Neural cell (in vitro differentiated cells): Measurements from ENCODE around the gene OR2J3. TPM values are rescaled to one million over a fixed set of nuclear protein-coding genes. Genes with fewer than 3 reads are reported as not detected.
"Not testable (repeated sequence)": the region's sequence is repeated elsewhere in the genome, so short reads cannot be mapped to it uniquely, and the experiment has no call there.

Experiments
- H2AFZ ChIP-seq: fragments of 200-600, 300-800 bp; sonication (generic), shearing (Covaris generic); 2 replicates; pipeline ENCODE4 v1.6.0; 2014; ENCODE audit warnings: low read depth, mild to moderate bottlenecking, antibody characterized with exemption, low read length, moderate library complexity
- H3F3A ChIP-seq: fragments of 200-600 bp; shearing (Covaris generic); 2 replicates; pipeline ENCODE4 v1.6.1; 2016; ENCODE audit warnings: mild to moderate bottlenecking, moderate library complexity, mixed read lengths, antibody characterized with exemption, low read length; ENCODE audit not compliant: insufficient read depth, poor library complexity, severe bottlenecking
- H3K27ac ChIP-seq: fragments of 200-600, 300-800 bp; sonication (generic), shearing (Covaris generic); 2 replicates; pipeline ENCODE4 v1.5.1; 2014; ENCODE audit warnings: mild to moderate bottlenecking, low read length, moderate library complexity
- H3K27me3 ChIP-seq: fragments of 300-800, 200-600 bp; sonication (generic), shearing (Covaris generic); 2 replicates; pipeline ENCODE4 v1.6.0; 2014; ENCODE audit warnings: mild to moderate bottlenecking, low read depth, low read length, moderate library complexity; ENCODE audit not compliant: insufficient read depth
- H3K36me3 ChIP-seq: fragments of 300-800, 200-600 bp; sonication (generic), shearing (Covaris generic); 2 replicates; pipeline ENCODE4 v1.5.1; 2014; ENCODE audit warnings: mild to moderate bottlenecking, antibody characterized with exemption, low read length, moderate library complexity; ENCODE audit not compliant: insufficient read depth
- H3K4me2 ChIP-seq: fragments of 300-800, 200-600 bp; sonication (generic), shearing (Covaris generic); 2 replicates; pipeline ENCODE4 v1.6.0; 2014; ENCODE audit warnings: mild to moderate bottlenecking, low read length
- H3K4me3 ChIP-seq: fragments of 300-800, 200-600 bp; sonication (generic), shearing (Covaris generic); 2 replicates; pipeline ENCODE4 v1.5.1; 2014; ENCODE audit warnings: mild to moderate bottlenecking, low read length, moderate library complexity
- H3K79me2 ChIP-seq: fragments of 200-600 bp; shearing (Covaris generic); replicated peaks from 2 replicates; pipeline ENCODE4 v1.6.0; 2014; ENCODE audit warnings: mild to moderate bottlenecking, low read length, moderate library complexity; ENCODE audit not compliant: insufficient read depth
- H3K9ac ChIP-seq: fragments of 300-800, 200-600 bp; sonication (generic), shearing (Covaris generic); 2 replicates; pipeline ENCODE4 v1.6.1; 2016; ENCODE audit warnings: mild to moderate bottlenecking, low read length, mixed read lengths
- H3K9me2 ChIP-seq: fragments of 200-600 bp; shearing (Covaris generic); 2 replicates; pipeline ENCODE4 v1.6.1; 2016; ENCODE audit warnings: mild to moderate bottlenecking, low read length, mixed read lengths; ENCODE audit not compliant: insufficient read depth
- H3K9me3 ChIP-seq: fragments of 200-600, 300-800 bp; sonication (generic), shearing (Covaris generic); 2 replicates; pipeline ENCODE4 v1.6.1; 2016; ENCODE audit warnings: mild to moderate bottlenecking, mixed run types, low read length, moderate library complexity, mixed read lengths
- H4K20me1 ChIP-seq: fragments of 200-600 bp; shearing (Covaris generic); 2 replicates; pipeline ENCODE4 v1.6.1; 2016; ENCODE audit warnings: mild to moderate bottlenecking, mixed run types; ENCODE audit not compliant: insufficient read depth
- EP300 ChIP-seq: fragments of 450-650 bp; conservative IDR thresholded peaks from 2 replicates; pipeline ENCODE4 v1.6.1; 2014; ENCODE audit warnings: antibody characterized with exemption, mild to moderate bottlenecking, moderate library complexity; ENCODE audit not compliant: poor library complexity, severe bottlenecking
- EZH2 ChIP-seq: fragments of 200-600, 300-800 bp; shearing (Covaris generic), sonication (generic); IDR thresholded peaks from 2 replicates; pipeline ENCODE4 v1.6.1; 2014; ENCODE audit warnings: antibody characterized with exemption, low read length, borderline replicate concordance, mild to moderate bottlenecking; ENCODE audit not compliant: insufficient read depth, poor library complexity, severe bottlenecking
- MXI1 ChIP-seq: fragments of 450-650 bp; conservative IDR thresholded peaks from 2 replicates; pipeline ENCODE4 v1.6.1; 2014; ENCODE audit warnings: antibody characterized with exemption, mild to moderate bottlenecking; ENCODE audit not compliant: poor library complexity, severe bottlenecking
- REST ChIP-seq: IDR thresholded peaks from 2 replicates; pipeline ENCODE4 v1.6.1; 2012; ENCODE audit warnings: borderline replicate concordance
- SMC3 ChIP-seq: fragments of 450-650 bp; conservative IDR thresholded peaks from 2 replicates; pipeline ENCODE4 v1.6.1; 2014; ENCODE audit warnings: antibody characterized with exemption, mild to moderate bottlenecking, moderate library complexity; ENCODE audit not compliant: poor library complexity
- TAF1 ChIP-seq: IDR thresholded peaks from 2 replicates; pipeline ENCODE4 v1.6.1; 2012; ENCODE audit warnings: low read depth
- polyA plus RNA-seq: library from polyadenylated mRNA; depleted of rRNA; stranded (reverse); fragments of >200 nt; gene quantifications from 2 replicates; pipeline ENCODE4 v1.2.3, GENCODE V29; 2014

Gene OR2J3
- polyA plus RNA-seq, 1 donor from 2014 or later = not detected

- no peak for TF ChIP-seq REST
- no peak for TF ChIP-seq TAF1
- TF ChIP-seq EP300 = no peak
- no peak for TF ChIP-seq EZH2
- TF ChIP-seq MXI1 = no peak
- no peak for TF ChIP-seq SMC3
- H3K4me3 ChIP-seq = no peak overlapping the region
- H3K79me2 ChIP-seq = no peaks in the 10 kb centered on the region
Measured at GRCh38 chr6:29153083-29153482, 45.2 kb downstream of the OR2J3 start.

GRCh38 chr6:29155182-29155581, 47.3 kb downstream of the OR2J3 start:
- H4K20me1 ChIP-seq, H3K4me3 ChIP-seq, H2AFZ ChIP-seq, H3K9me2 ChIP-seq, H3K9ac ChIP-seq, H3K27ac ChIP-seq, H3K36me3 ChIP-seq, H3K4me2 ChIP-seq, H3K27me3 ChIP-seq, H3K9me3 ChIP-seq, H3K79me2 ChIP-seq, H3F3A ChIP-seq: not testable (repeated sequence)

More at GRCh38 chr6:29153083-29153482, 45.2 kb downstream of the OR2J3 start:
- Histone ChIP-seq H3K27me3 (no peaks in the 10 kb centered on the region), H4K20me1 (no peaks in the 10 kb centered on the region), H3K9me3 (no peaks in the 10 kb centered on the region), H3K4me2 (no peak overlapping the region), H3K27ac (no peak overlapping the region), H3K36me3 (no peaks in the 10 kb centered on the region), H3K9ac (no peak overlapping the region), H2AFZ (no peak overlapping the region), H3F3A (no peaks in the 10 kb centered on the region), H3K9me2 (no peaks in the 10 kb centered on the region)

- H3K9me2 ChIP-seq, H3K27ac ChIP-seq, H3F3A ChIP-seq, H4K20me1 ChIP-seq, H3K9ac ChIP-seq, H3K79me2 ChIP-seq, H3K4me3 ChIP-seq, H2AFZ ChIP-seq, H3K36me3 ChIP-seq, H3K9me3 ChIP-seq, H3K4me2 ChIP-seq, H3K27me3 ChIP-seq: not testable (repeated sequence)
Measured at GRCh38 chr6:29159922-29160321, 52.1 kb downstream of the OR2J3 start.

Other genes with a start within 250 kb of the OR2J3 start
- gene TRIM27, start 184.1 kb upstream of the OR2J3 start, polyA plus RNA-seq = 75.0 and 79.7 TPM in 2 replicates
- gene ZNF311, start 102.7 kb upstream of the OR2J3 start, polyA plus RNA-seq = 4.6 and 4.7 TPM in 2 replicates
- gene OR2W1, start 62.9 kb upstream of the OR2J3 start, polyA plus RNA-seq = not detected in 2 replicates
- not detected in 2 replicates for gene OR2B3, start 20.7 kb upstream of the OR2J3 start, polyA plus RNA-seq
- 0.12 TPM in 1 of 2 replicates, not detected in the other for gene OR2J1, start 8.6 kb upstream of the OR2J3 start, polyA plus RNA-seq
- gene OR2J2, start 62.8 kb downstream of the OR2J3 start, polyA plus RNA-seq = not detected in 2 replicates
- gene OR14J1, start 193.6 kb downstream of the OR2J3 start, polyA plus RNA-seq = not detected in 2 replicates